SK-N-SH (cell line): ENCODE data around the gene CACNG4. TPM values are rescaled to one million over a fixed set of nuclear protein-coding genes. Genes with fewer than 3 reads are reported as not detected.

ENCODE experiments used
- CTCF ChIA-PET: fragments of 300-600, 350-600 bp; formaldehyde crosslinking; extraction: SDS; loops from one replicate; lab custom pipeline; 2021; lab: Yijun Ruan, JAX
- POLR2A ChIA-PET: fragments of 350-600 bp; sonication (Branson Sonifier 250); formaldehyde crosslinking; extraction: SDS; loops from one replicate; lab custom pipeline; 2020; ENCODE audit warnings: antibody characterized with exemption, inconsistent platforms; lab: Yijun Ruan, JAX
- DNase-seq: peaks from one replicate; pipeline ENCODE4 v3.0.0; 2012
- H2AFZ ChIP-seq: fragments of 200-600 bp; sonication (generic); 2 replicates; pipeline ENCODE4 v1.8.1; 2016; ENCODE audit warnings: antibody characterized with exemption, mild to moderate bottlenecking, low read depth
- H3F3A ChIP-seq: fragments of 200-600 bp; sonication (generic); replicated peaks from 2 replicates; pipeline ENCODE3; 2016; ENCODE audit warnings: antibody characterized with exemption, mild to moderate bottlenecking; ENCODE audit not compliant: insufficient read depth
- H3K27ac ChIP-seq, 2 experiments: fragments of 200-500 bp in 1 of 2; fragments of 200-600 bp in 1 of 2; sonication (Bioruptor generic) in 1 of 2; sonication (generic), shearing (Covaris generic) in 1 of 2; 2 replicates each; pipeline versions ENCODE4 v1.5.1 to v1.6.1; 2014 to 2016; ENCODE audit warnings: low read depth in 2 of 2, inconsistent platforms in 1 of 2, low read length in 1 of 2, mild to moderate bottlenecking in 1 of 2, mixed read lengths in 1 of 2
- H3K27me3 ChIP-seq: fragments of 200-600 bp; sonication (generic), shearing (Covaris generic); 2 replicates; pipeline ENCODE4 v1.6.1; 2016; ENCODE audit warnings: mixed run types; ENCODE audit not compliant: insufficient read depth
- H3K36me3 ChIP-seq, 2 experiments: fragments of 200-500 bp in 1 of 2; fragments of 200-600 bp in 1 of 2; sonication (Bioruptor generic) in 1 of 2; sonication (generic) in 1 of 2; replicated peaks in 1 of 2; 2 replicates each; pipeline versions ENCODE3 to v1.5.1; 2014 to 2016; ENCODE audit warnings: low read length in 1 of 2, mild to moderate bottlenecking in 1 of 2; ENCODE audit not compliant: insufficient read depth in 2 of 2, control insufficient read depth in 1 of 2
- H3K4me1 ChIP-seq, 2 experiments: fragments of 200-500 bp in 1 of 2; fragments of 200-600 bp in 1 of 2; sonication (Bioruptor generic) in 1 of 2; sonication (generic), shearing (Covaris generic) in 1 of 2; 2 replicates each; pipeline versions ENCODE4 v1.5.1 to v1.6.1; 2014 to 2016; ENCODE audit warnings: low read depth in 1 of 2, low read length in 1 of 2, mixed run types in 1 of 2; ENCODE audit not compliant: insufficient read depth in 2 of 2, control insufficient read depth in 1 of 2
- H3K4me2 ChIP-seq: fragments of 200-600 bp; sonication (generic), shearing (Covaris generic); 2 replicates; pipeline ENCODE4 v1.6.1; 2017; ENCODE audit warnings: mixed run types
- H3K4me3 ChIP-seq, 2 experiments: fragments of 200-500 bp in 1 of 2; fragments of 200-600 bp in 1 of 2; sonication (Bioruptor generic) in 1 of 2; sonication (generic), shearing (Covaris generic) in 1 of 2; 2 replicates each; pipeline versions ENCODE4 v1.5.1 to v1.8.1; 2014 to 2016; ENCODE audit warnings: low read depth in 2 of 2, inconsistent platforms in 1 of 2, low read length in 1 of 2, mild to moderate bottlenecking in 1 of 2, mixed read lengths in 1 of 2, moderate library complexity in 1 of 2
- H3K79me2 ChIP-seq: fragments of 200-600 bp; sonication (generic); 2 replicates; pipeline ENCODE4 v1.8.1; 2017; ENCODE audit warnings: mild to moderate bottlenecking; ENCODE audit not compliant: insufficient read depth
- H3K9ac ChIP-seq: fragments of 200-600 bp; sonication (generic); 2 replicates; pipeline ENCODE4 v1.6.1; 2017; ENCODE audit warnings: mixed run types
- H3K9me2 ChIP-seq: fragments of 200-600 bp; sonication (generic); 2 replicates; pipeline ENCODE4 v1.6.1; 2017; ENCODE audit warnings: mixed run types
- H3K9me3 ChIP-seq: fragments of 200-600 bp; sonication (generic); 2 replicates; pipeline ENCODE4 v1.6.1; 2017; ENCODE audit warnings: mixed run types, mild to moderate bottlenecking, moderate library complexity
- H4K20me1 ChIP-seq: fragments of 200-600 bp; sonication (generic); 2 replicates; pipeline ENCODE4 v1.6.1; 2017; ENCODE audit warnings: mild to moderate bottlenecking, mixed run types; ENCODE audit not compliant: insufficient read depth
- CHD2 ChIP-seq: fragments of 150-350 bp; IDR thresholded peaks from 2 replicates; pipeline ENCODE4 v1.6.1; 2018; ENCODE audit warnings: low read length; ENCODE audit not compliant: partially characterized antibody
- CTCF ChIP-seq: fragments of 200-600 bp; sonication (generic); IDR thresholded peaks from 2 replicates; pipeline ENCODE4 v1.6.1; 2017; ENCODE audit warnings: antibody characterized with exemption, mild to moderate bottlenecking, moderate library complexity
- EP300 ChIP-seq, 2 experiments: IDR thresholded peaks; 2 replicates each; pipeline versions ENCODE4 v1.4.0 to v1.6.1; 2012; ENCODE audit warnings: borderline replicate concordance in 1 of 2, low read depth in 1 of 2, low read length in 1 of 2
- FOSL2 ChIP-seq: IDR thresholded peaks from 2 replicates; pipeline ENCODE4 v1.4.0; 2012; ENCODE audit warnings: low read depth, mild to moderate bottlenecking, moderate library complexity, borderline replicate concordance
- FOXJ3 ChIP-seq: sonication (generic); formaldehyde crosslinking; IDR thresholded peaks from 2 replicates; pipeline ENCODE4 v1.5.1; 2020; ENCODE audit warnings: mild to moderate bottlenecking, missing genetic modification reagents
- JUND ChIP-seq: IDR thresholded peaks from 2 replicates; pipeline ENCODE4 v1.4.0; 2012
- MAX ChIP-seq: IDR thresholded peaks from 2 replicates; pipeline ENCODE4 v1.4.0; 2012; ENCODE audit warnings: low read depth
- PBX3 ChIP-seq: IDR thresholded peaks from 2 replicates; pipeline ENCODE4; 2012
- POLR2AphosphoS5 ChIP-seq: IDR thresholded peaks from 2 replicates; pipeline ENCODE4 v1.6.1; 2012; ENCODE audit warnings: low read depth, low read length
- RAD21 ChIP-seq: IDR thresholded peaks from 2 replicates; pipeline ENCODE4 v1.6.1; 2012; ENCODE audit warnings: mild to moderate bottlenecking, low read length
- RCOR1 ChIP-seq: fragments of 150-350 bp; IDR thresholded peaks from 2 replicates; pipeline ENCODE4 v1.6.1; 2017; ENCODE audit warnings: antibody characterized with exemption, low read length
- RXRA ChIP-seq: IDR thresholded peaks from 2 replicates; pipeline ENCODE4 v1.4.0; 2012; ENCODE audit warnings: low read depth, mild to moderate bottlenecking, borderline replicate concordance
- SIN3A ChIP-seq: IDR thresholded peaks from 2 replicates; pipeline ENCODE4 v1.6.1; 2012; ENCODE audit warnings: low read depth, mild to moderate bottlenecking, low read length, moderate library complexity, borderline replicate concordance
- SMC3 ChIP-seq: IDR thresholded peaks from 2 replicates; pipeline ENCODE4 v1.6.1; 2012; ENCODE audit warnings: low read depth, low read length, improper control_type of control experiment
- TAF1 ChIP-seq: IDR thresholded peaks from 2 replicates; pipeline ENCODE4 v1.6.1; 2012; ENCODE audit warnings: low read depth, mild to moderate bottlenecking, low read length, moderate library complexity, borderline replicate concordance
- TEAD4 ChIP-seq: IDR thresholded peaks from 2 replicates; pipeline ENCODE4 v1.4.0; 2012; ENCODE audit warnings: mild to moderate bottlenecking, borderline replicate concordance; ENCODE audit not compliant: insufficient read depth
- USF2 ChIP-seq: fragments of 150-350 bp; IDR thresholded peaks from 2 replicates; pipeline ENCODE4 v1.6.1; 2017; ENCODE audit warnings: antibody characterized with exemption, low read length, low read depth, borderline replicate concordance
- YY1 ChIP-seq: IDR thresholded peaks from 2 replicates; pipeline ENCODE4 v1.4.0; 2012; ENCODE audit warnings: low read depth, mild to moderate bottlenecking
- ZBTB33 ChIP-seq: IDR thresholded peaks from 2 replicates; pipeline ENCODE4 v1.4.0; 2012; ENCODE audit warnings: low read depth, borderline replicate concordance
- WGBS: methylation state at CpG from one replicate; pipeline ENCODE4 v1.1.6; 2017; ENCODE audit warnings: low lambda C conversion rate; 5-methylcytosine and 5-hydroxymethylcytosine counted together
- polyA plus RNA-seq, 3 experiments: library from polyadenylated mRNA; depleted of rRNA; stranded (reverse); fragments of >200 nt; gene quantifications; 2 replicates each; pipeline ENCODE4 v1.2.3, GENCODE V29; 2012

CACNG4 gene
- polyA plus RNA-seq, 1 of the 3 experiments (the other 2 are of a cell fraction): 13.2 TPM

GRCh38 chr17:67032382-67032781 is 67.9 kb downstream of the CACNG4 start:
- ChIA-PET CTCF (interaction anchor here (0.8 to 1.4 kb wide), 4 partner anchors 9 to 44 kb away, joined by 3 read pairs; no protein-coding TSS in a partner anchor), POLR2A (no interaction called here)
- Histone ChIP-seq H3K79me2 (no peaks in the 10 kb centered on the region), H3K4me3 (no peak overlapping the region), H3K27ac (no peak overlapping the region; a peak in 1 of 4 replicates), H3F3A (no peaks in the 10 kb centered on the region), H3K4me2 (no peak overlapping the region), H3K9me2 (no peaks in the 10 kb centered on the region), H2AFZ (no peak overlapping the region), H3K9me3 (no peaks in the 10 kb centered on the region), H4K20me1 (no peaks in the 10 kb centered on the region), H3K36me3 (no peaks in the 10 kb centered on the region), H3K27me3 (no peaks in the 10 kb centered on the region), H3K4me1 (no peaks in the 10 kb centered on the region), H3K9ac (no peak overlapping the region)
- WGBS: 85% methylated on average over 12 of the region's 14 CpGs
- no peak for DNase-seq
- TF ChIP-seq JUND (no peak), RCOR1 (no peak), CHD2 (no peak), SIN3A (no peak), RAD21 (no peak), POLR2AphosphoS5 (no peak), FOSL2 (no peak), TAF1 (no peak), SMC3 (no peak), PBX3 (no peak)

GRCh38 chr17:67032985-67033384 is 68.5 kb downstream of the CACNG4 start:
- H3K4me1 ChIP-seq: no peaks in the 10 kb centered on the region
- no peaks in the 10 kb centered on the region for H3F3A ChIP-seq
- H3K4me3 ChIP-seq: no peak overlapping the region
- no peaks in the 10 kb centered on the region for H3K79me2 ChIP-seq
- H3K9me2 ChIP-seq: no peaks in the 10 kb centered on the region
- no peaks in the 10 kb centered on the region for H4K20me1 ChIP-seq
- no peaks in the 10 kb centered on the region for H3K9me3 ChIP-seq
- no peaks in the 10 kb centered on the region for H3K36me3 ChIP-seq
- H3K4me2 ChIP-seq: no peak overlapping the region
- ChIA-PET POLR2A (no interaction called here), CTCF (interaction anchor here (0.8 to 1.4 kb wide), 4 partner anchors 8 to 43 kb away, joined by 3 read pairs; no protein-coding TSS in a partner anchor)
- DNase-seq: no peak
- no peak overlapping the region for H2AFZ ChIP-seq
- H3K27me3 ChIP-seq: no peaks in the 10 kb centered on the region
- 79% methylated on average over 13 of the region's 13 CpGs for WGBS
- no peak overlapping the region for H3K9ac ChIP-seq
- H3K27ac ChIP-seq: no peak overlapping the region
- TF ChIP-seq YY1: no peak
- TF ChIP-seq ZBTB33: no peak
- TF ChIP-seq TEAD4: no peak
- TF ChIP-seq MAX: no peak
- TF ChIP-seq JUND: no peak
- no peak for TF ChIP-seq SMC3
- TF ChIP-seq RCOR1: no peak
- no peak for TF ChIP-seq EP300 (IDR thresholded peaks at IDR 0.05; ENCODE audit: borderline replicate concordance in 1 of 2, low read depth in 1 of 2, low read length in 1 of 2)
- TF ChIP-seq FOSL2: no peak
- no peak for TF ChIP-seq CTCF
- TF ChIP-seq FOXJ3 (CRISPR knock-in tag): no peak
- TF ChIP-seq TAF1: no peak
- no peak for TF ChIP-seq USF2
- no peak for TF ChIP-seq RXRA
